ENCODE results near the gene MGRN1.

GRCh38 chr16:4608704-4608980 lies 16.0 kb upstream of the MGRN1 start:
- TF ChIP-seq GATA2 (IDR thresholded peaks at IDR 0.05; ENCODE audit: low read depth, low read length), result no peak
- TF ChIP-seq GATA3 (IDR thresholded peaks at IDR 0.05; ENCODE audit: low read depth, low read length), result no peak
